K562 (cell line): ENCODE measurements around the gene CD34. TPM values are rescaled to one million over a fixed set of nuclear protein-coding genes. Genes with fewer than 3 reads are reported as not detected.
A peak's percentile ranks its signal among the peaks of the same experiment; 100 is the strongest.

Experiments used
- ATAC-seq: fragments of 200-7000 bp; cut with Tn5 transposase; 3 replicates; pipeline ENCODE4 v1.9.1; 2020; ENCODE audit warnings: moderate library complexity
- BruUV-seq: library from RNA; stranded (reverse); fragments of 400-500 nt; replicated peaks from 2 replicates; lab custom pipeline; 2021; lab: Mats Ljungman, UMichigan
- CTCF ChIA-PET: fragments of 300-600 bp; formaldehyde crosslinking; extraction: SDS; loops from one replicate; lab custom pipeline; 2021; ENCODE audit warnings: low intra/inter-chr PET ratio; lab: Yijun Ruan, JAX
- POLR2A ChIA-PET: fragments of 300-600, 350-650 bp; sonication (Branson Sonifier 250); formaldehyde crosslinking; extraction: SDS; loops from one replicate; lab custom pipeline; 2021; ENCODE audit warnings: antibody characterized with exemption, inconsistent platforms; lab: Yijun Ruan, JAX
- DNase-seq, 4 experiments: peaks; one replicate each; pipeline versions ENCODE4 v3.0.0 to v3.0.0-alpha.2; 2011 to 2018; ENCODE audit warnings: low spot score in 3 of 4, mixed read lengths in 3 of 4; ENCODE audit errors: extremely low read depth in 1 of 4
- FAIRE-seq: peaks from 2 replicates; lab custom pipeline; 2011; peaks lifted over from hg19 to GRCh38; lab: Jason Lieb, UNC
- H2AFZ ChIP-seq: 2 replicates; pipeline ENCODE4 v1.6.0; 2011; ENCODE audit warnings: low read depth, low read length, control low read depth, inconsistent platforms
- H3K27ac ChIP-seq: fragments of 200-600 bp; 3 replicates; pipeline ENCODE4 v1.8.0; 2011; ENCODE audit warnings: low read depth, mild to moderate bottlenecking, control low read depth, inconsistent platforms, low read length, moderate library complexity, mixed read lengths; ENCODE audit errors: extremely low read depth
- H3K27me3 ChIP-seq, 2 experiments: fragments of 300-600 bp in 1 of 2; 2 replicates in 1 of 2; 3 replicates in 1 of 2; pipeline versions ENCODE4 v1.6.0 to v1.8.0; 2011; ENCODE audit warnings: inconsistent platforms in 2 of 2, low read length in 2 of 2, mild to moderate bottlenecking in 1 of 2, mixed read lengths in 1 of 2, moderate library complexity in 1 of 2; ENCODE audit not compliant: control insufficient read depth in 2 of 2, insufficient read depth in 2 of 2
- H3K36me3 ChIP-seq: fragments of 300-600 bp; 3 replicates; pipeline ENCODE4 v1.8.0; 2011; ENCODE audit warnings: mild to moderate bottlenecking, low read length, inconsistent platforms; ENCODE audit not compliant: control insufficient read depth, insufficient read depth
- H3K4me1 ChIP-seq, 2 experiments: fragments of 200-600 bp in 1 of 2; replicated peaks in 1 of 2; 2 replicates in 1 of 2; 3 replicates in 1 of 2; pipeline versions ENCODE4 v1.5.1 to v1.8.0; 2011; ENCODE audit warnings: inconsistent platforms in 2 of 2, low read length in 2 of 2, mild to moderate bottlenecking in 1 of 2, mixed read lengths in 1 of 2, moderate library complexity in 1 of 2; ENCODE audit not compliant: control insufficient read depth in 2 of 2, insufficient read depth in 2 of 2
- H3K4me2 ChIP-seq: 2 replicates; pipeline ENCODE4 v1.6.1; 2011; ENCODE audit warnings: low read length, control low read depth, inconsistent platforms, mixed read lengths; ENCODE audit not compliant: insufficient read depth
- H3K4me3 ChIP-seq: fragments of 200-600 bp; sonication (generic), shearing (Covaris generic); 2 replicates; pipeline ENCODE4 v1.5.1; 2016; ENCODE audit warnings: control low read depth, inconsistent platforms
- H3K79me2 ChIP-seq: fragments of 200-600 bp; 3 replicates; pipeline ENCODE4 v1.8.0; 2011; ENCODE audit warnings: low read length, inconsistent platforms; ENCODE audit not compliant: control insufficient read depth, insufficient read depth
- H3K9ac ChIP-seq, 2 experiments: 2 replicates each; pipeline versions ENCODE4 v1.6.0 to v1.6.1; 2011; ENCODE audit warnings: low read depth in 2 of 2, low read length in 2 of 2, control low read depth in 1 of 2, inconsistent platforms in 1 of 2, mild to moderate bottlenecking in 1 of 2, mixed read lengths in 1 of 2; ENCODE audit not compliant: insufficient read depth in 1 of 2
- H3K9me1 ChIP-seq: one replicate; pipeline ENCODE4 v1.6.0; 2011; ENCODE audit warnings: inconsistent platforms, mild to moderate bottlenecking, low read length, moderate library complexity; ENCODE audit not compliant: control insufficient read depth, insufficient read depth
- H3K9me3 ChIP-seq: replicated peaks from 2 replicates; pipeline ENCODE4 v1.5.1; 2011; ENCODE audit warnings: low read depth, low read length, inconsistent platforms; ENCODE audit not compliant: control insufficient read depth, insufficient read depth
- H4K20me1 ChIP-seq: replicated peaks from 2 replicates; pipeline ENCODE4 v1.6.1; 2011; ENCODE audit warnings: low read length, inconsistent platforms, mixed read lengths; ENCODE audit not compliant: control insufficient read depth, insufficient read depth
- CBFA2T3 ChIP-seq: fragments of 450-650 bp; IDR thresholded peaks from 2 replicates; pipeline ENCODE4 v1.6.1; 2017
- CC2D1A ChIP-seq: fragments of 450-650 bp; IDR thresholded peaks from 2 replicates; pipeline ENCODE4 v1.6.1; 2017; ENCODE audit warnings: mild to moderate bottlenecking
- HSF4 ChIP-seq: fragments of 250-450 bp; sonication (Bioruptor Pico); IDR thresholded peaks from 2 replicates; pipeline ENCODE4 v2.1.2; 2022; ENCODE audit warnings: mild to moderate bottlenecking, moderate library complexity, borderline replicate concordance
- IFI16 ChIP-seq: fragments of 250-450 bp; sonication (Bioruptor Pico); IDR thresholded peaks from 2 replicates; pipeline ENCODE4 v2.1.2; 2022; ENCODE audit warnings: mild to moderate bottlenecking, inconsistent platforms
- KHSRP ChIP-seq: fragments of 450-650 bp; IDR thresholded peaks from 2 replicates; pipeline ENCODE4 v1.6.1; 2017
- LEF1 ChIP-seq: fragments of 450-650 bp; IDR thresholded peaks from 2 replicates; pipeline ENCODE4 v1.6.1; 2016; ENCODE audit warnings: mild to moderate bottlenecking
- PHF8 ChIP-seq: fragments of 200-600 bp; sonication (generic); IDR thresholded peaks from 2 replicates; pipeline ENCODE4 v1.6.1; 2012; ENCODE audit warnings: mixed run types, mild to moderate bottlenecking, inconsistent platforms, low read length, moderate library complexity, borderline replicate concordance
- POLR3A ChIP-seq: IDR thresholded peaks from 2 replicates; pipeline ENCODE4 v1.6.1; 2011; ENCODE audit warnings: borderline replicate concordance, mild to moderate bottlenecking, moderate library complexity; ENCODE audit not compliant: insufficient read length, insufficient read depth; ENCODE audit errors: extremely low read depth
- POLR3G ChIP-seq: IDR thresholded peaks from 2 replicates; pipeline ENCODE4 v1.6.1; 2011; ENCODE audit not compliant: insufficient read length, insufficient replicate concordance; ENCODE audit errors: extremely low read depth
- RBM22 ChIP-seq: fragments of 200-400 bp; formaldehyde crosslinking; IDR thresholded peaks from 2 replicates; pipeline ENCODE4 v1.6.1; 2018; ENCODE audit warnings: low read length, low read depth; ENCODE audit not compliant: poor library complexity, severe bottlenecking
- RREB1 ChIP-seq: fragments of 250-450 bp; sonication (Bioruptor Pico); IDR thresholded peaks from 2 replicates; pipeline ENCODE4 v1.4.0; 2020
- SNIP1 ChIP-seq: fragments of 450-650 bp; IDR thresholded peaks from 2 replicates; pipeline ENCODE4 v1.7.1; 2017; ENCODE audit warnings: low read depth, mild to moderate bottlenecking
- SOX6 ChIP-seq: fragments of 450-650 bp; IDR thresholded peaks from 2 replicates; pipeline ENCODE4 v1.6.1; 2014; ENCODE audit warnings: mild to moderate bottlenecking
- ZBED1 ChIP-seq: IDR thresholded peaks from 2 replicates; pipeline ENCODE4 v1.6.1; 2014
- ZNF263 ChIP-seq: sonication (generic); formaldehyde crosslinking; IDR thresholded peaks from 2 replicates; pipeline ENCODE4 v1.8.0; 2022; ENCODE audit warnings: mild to moderate bottlenecking, missing genetic modification reagents, borderline replicate concordance
- ZNF316 ChIP-seq: fragments of 450-650 bp; IDR thresholded peaks from 2 replicates; pipeline ENCODE4 v1.6.1; 2016
- ZNF780A ChIP-seq: fragments of 250-450 bp; sonication (Bioruptor Pico); IDR thresholded peaks from 2 replicates; pipeline ENCODE4 v1.5.0; 2021; ENCODE audit warnings: mild to moderate bottlenecking
- WGBS: fragments of 100-300 bp; shearing (Covaris generic); methylation state at CpG from one replicate; pipeline ENCODE4 v1.1.6; 2016; ENCODE audit warnings: low coverage, mixed read lengths; ENCODE audit not compliant: insufficient coverage; ENCODE audit errors: missing lambda C conversion rate; 5-methylcytosine and 5-hydroxymethylcytosine counted together
- in situ Hi-C: fragments of 300-500 bp; cut with MboI; formaldehyde crosslinking; loops from 4 replicates; pipeline ENCODE4 v1.15.0; 2018; ENCODE audit warnings: inconsistent platforms, mixed read lengths
- intact Hi-C: fragments of 100-400 bp; cut with micrococcal nuclease; formaldehyde crosslinking; loops from 2 replicates; pipeline ENCODE4 v1.14.2; 2022
- polyA plus RNA-seq, 8 experiments: library from polyadenylated mRNA; depleted of rRNA in 4 of 8; stranded (reverse) in 5 of 8; unstranded in 3 of 8; fragments of >200 nt; fragmentation: Nextera tagmentation in 2 of 8; fragmentation: Illumina TruSeq in 1 of 8; extraction: Ambion mirVana in 2 of 8; extraction: Trizol in 1 of 8; gene quantifications; 2 replicates each; pipeline versions ENCODE4 v1.2.1 to v1.2.3, GENCODE V29; 2011 to 2014; ENCODE audit warnings: inconsistent platforms in 1 of 8, missing spikeins in 1 of 8
- total RNA-seq, 7 experiments: library from RNA; depleted of rRNA in 6 of 7; stranded (reverse); fragments of >200 nt in 6 of 7; fragmentation: Illumina TruSeq in 2 of 7; extraction: Trizol in 2 of 7; gene quantifications; 2 replicates each; pipeline versions ENCODE4 v1.2.1 to v1.2.3, GENCODE V29; 2011 to 2021; ENCODE audit warnings: low replicate concordance in 1 of 7
- TF ChIP-seq, protein P1 (sequence below), 2 experiments: fragments of 450-650 bp in 1 of 2; sonication (generic) in 1 of 2; formaldehyde crosslinking in 1 of 2; IDR thresholded peaks in 1 of 2; conservative IDR thresholded peaks in 1 of 2; 2 replicates each; pipeline versions ENCODE4 v1.6.1 to v1.8.1; 2016 to 2023; ENCODE audit warnings: mild to moderate bottlenecking in 2 of 2, moderate library complexity in 2 of 2, inconsistent platforms in 1 of 2, missing genetic modification reagents in 1 of 2

CD34 gene
- total and polyA plus RNA-seq, 9 of the 15 experiments (the other 6 are each of a cell fraction or from before 2014, with no cell fraction given) = not detected

DNA sequence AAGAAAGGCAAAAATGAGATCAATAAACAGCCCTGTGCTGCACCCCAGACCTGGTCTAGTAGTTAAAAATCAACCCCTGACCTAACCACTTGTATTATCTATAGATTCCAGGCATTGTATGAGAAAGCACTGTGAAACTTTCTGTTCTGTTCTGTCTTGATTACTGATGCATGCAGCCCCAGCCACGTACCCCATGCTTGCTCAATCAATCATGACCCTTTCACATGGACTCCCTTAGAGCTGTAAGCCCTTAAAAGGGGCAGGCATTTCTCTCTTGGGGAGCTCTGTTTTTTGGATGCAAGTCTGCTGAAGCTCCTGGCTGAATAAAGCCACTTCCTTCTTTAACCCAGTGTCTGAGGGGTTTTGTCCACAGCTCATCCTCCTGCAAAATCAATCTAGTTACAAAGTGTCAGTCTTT is 24.2 kb upstream of the CD34 start:
- Histone ChIP-seq H3K36me3 (no peaks in the 10 kb centered on the region), H3K4me2 (no peak overlapping the region), H3K79me2 (no peaks in the 10 kb centered on the region), H3K27me3 (no peaks in the 10 kb centered on the region), H3K4me3 (no peak overlapping the region), H3K9me3 (peaks cover 13% of the 10 kb centered on the region), H3K27ac (peak overlapping the region; percentile 48; the same call in 1 of the 3 replicates), H3K9me1 (no peaks in the 10 kb centered on the region), H4K20me1 (no peaks in the 10 kb centered on the region), H2AFZ (no peak overlapping the region), H3K9ac (no peak overlapping the region), H3K4me1 (peaks cover 7 to 15% of the 10 kb centered on the region in 2 experiments; a peak in 3 of 5 replicates)
- no TSS peak for BruUV-seq
- ChIA-PET CTCF (interaction anchor here (0.8 kb wide), 1 partner anchor 106 kb away, joined by 4 read pairs; no protein-coding TSS in a partner anchor), POLR2A (interaction anchor here (0.7 to 1.1 kb wide), 8 partner anchors 10 to 22 kb away, joined by 3 to 6 read pairs (median 4); no protein-coding TSS in a partner anchor)
- ATAC-seq (peak; percentile 88), DNase-seq (peak in 1 of 4 experiments; percentile 91), FAIRE-seq (peak; percentile 90)
- in situ Hi-C loops = no loop called here
- intact Hi-C loops = no loop called here
- WGBS = 0% methylated on average over 1 of the region's 1 CpG
- peak; percentile 97 for TF ChIP-seq SOX6
- TF ChIP-seq, protein P1, sequence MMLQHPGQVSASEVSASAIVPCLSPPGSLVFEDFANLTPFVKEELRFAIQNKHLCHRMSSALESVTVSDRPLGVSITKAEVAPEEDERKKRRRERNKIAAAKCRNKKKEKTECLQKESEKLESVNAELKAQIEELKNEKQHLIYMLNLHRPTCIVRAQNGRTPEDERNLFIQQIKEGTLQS (IDR thresholded peaks at IDR 0.05) = peak; percentile 79
- TF ChIP-seq, protein P1 (CRISPR knock-in tag; conservative IDR thresholded peaks at IDR 0.05) = peak; percentile 58; the same call in 1 of the 2 replicates
- TF ChIP-seq RBM22 = no peak
- TF ChIP-seq ZBED1 = peak; percentile 86
- peak; percentile 49; the same call in 1 of the 2 replicates for TF ChIP-seq KHSRP
- no peak for TF ChIP-seq IFI16
- TF ChIP-seq ZNF263 (CRISPR knock-in tag) = no peak
- peak; percentile 89 for TF ChIP-seq LEF1
- TF ChIP-seq CBFA2T3 = peak; percentile 96
- no peak for TF ChIP-seq HSF4 (CRISPR knock-in tag)
- TF ChIP-seq ZNF316 = no peak
- peak; percentile 92 for TF ChIP-seq CC2D1A
- peak; percentile 78 for TF ChIP-seq SNIP1
- no peak for TF ChIP-seq RREB1 (CRISPR knock-in tag)
- no peak for TF ChIP-seq POLR3G
- no peak for TF ChIP-seq PHF8
- no peak for TF ChIP-seq POLR3A
- TF ChIP-seq ZNF780A (CRISPR knock-in tag) = no peak
